Left ventricle myocardium superior (tissue), 1 donor: ENCODE results near the gene OCA2. TPM values are rescaled to one million over a fixed set of nuclear protein-coding genes. Genes with fewer than 3 reads are reported as not detected.
"Not testable (repeated sequence)": the region's sequence is repeated elsewhere in the genome, so short reads cannot be mapped to it uniquely, and the experiment has no call there.

ENCODE experiments used
- ATAC-seq: fragments of 200-7000 bp; cut with Tn5 transposase; one replicate; pipeline ENCODE4 v1.9.1; 2020; ENCODE audit warnings: mild to moderate bottlenecking, moderate library complexity
- DNase-seq: peaks from one replicate; pipeline ENCODE4 v3.0.0-alpha.2; 2020
- intact Hi-C: fragments of 100-400 bp; cut with micrococcal nuclease; formaldehyde crosslinking; loops from one replicate; pipeline ENCODE4 v1.11.0; 2022
- total RNA-seq: library from RNA; stranded (reverse); fragmentation: NEBNext Ultra II Directional; extraction: Animal tissue kit (Norgen Biotek cat#: 25700); gene quantifications from one replicate; pipeline ENCODE4 v1.2.1, GENCODE V29; 2021
- donor health status: DM: no; HTN: yes; CAD: no; lungs with severe emphysema.

The OCA2 gene
- total RNA-seq, 1 donor from 2014 or later, result 0.15 TPM

DNA sequence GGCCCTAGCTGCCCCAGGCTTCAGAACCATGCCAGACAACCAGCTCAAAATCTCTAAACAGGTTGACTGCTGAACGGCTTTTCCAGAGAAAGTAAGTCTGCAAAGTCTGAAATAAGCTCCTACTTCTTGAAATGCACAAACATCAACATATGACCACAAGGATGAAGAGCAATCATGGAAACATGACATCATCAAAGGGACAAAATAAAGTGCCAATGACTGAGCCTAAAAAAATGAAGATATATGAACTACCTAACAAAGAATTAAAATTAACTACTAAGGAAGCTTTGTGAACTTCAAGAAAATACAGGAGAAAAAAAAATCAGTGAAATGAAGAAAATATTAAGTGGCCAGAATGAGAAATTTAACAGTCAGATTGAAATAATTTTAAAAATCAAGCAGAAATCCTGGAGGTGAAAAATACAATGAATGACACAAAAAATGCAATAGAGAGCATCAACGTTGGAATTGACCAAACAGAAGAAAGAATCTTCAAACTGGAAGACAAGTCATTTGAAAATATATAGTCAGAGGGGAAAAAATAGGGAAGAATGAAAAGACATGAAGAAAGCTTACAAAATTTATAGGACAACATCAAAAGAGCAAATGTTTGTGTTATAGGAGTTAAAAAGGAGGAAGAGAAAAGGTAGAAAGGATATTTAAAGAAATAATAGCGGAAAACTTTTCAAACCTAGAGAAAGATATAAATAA is 364.2 kb downstream of the OCA2 start:
- intact Hi-C loops, result no loop called here
- no peak for ATAC-seq

GRCh38 chr15:27731776-27732175 is 367.3 kb downstream of the OCA2 start:
- ATAC-seq, result no peak
- intact Hi-C loops, result no loop called here
- no peak for DNase-seq

More for the DNA sequence above, 364.2 kb downstream of the OCA2 start:
- no peak for DNase-seq

- intact Hi-C loops, result no loop called here
- DNase-seq, result no peak
- no peak for ATAC-seq
Observed at GRCh38 chr15:27730868-27731267, 368.2 kb downstream of the OCA2 start.

- ATAC-seq, result no peak
- no peak for DNase-seq
- intact Hi-C loops, result no loop called here
Observed at GRCh38 chr15:27725731-27726130, 373.4 kb downstream of the OCA2 start.

- DNase-seq (no peak), ATAC-seq (no peak)
- intact Hi-C loops, result no loop called here
Observed at GRCh38 chr15:27723821-27724220, 375.3 kb downstream of the OCA2 start.

GRCh38 chr15:27722102-27722501 is 377.0 kb downstream of the OCA2 start:
- intact Hi-C loops, result no loop called here
- no peak for ATAC-seq
- DNase-seq, result no peak

GRCh38 chr15:27714675-27715074 is 384.4 kb downstream of the OCA2 start:
- intact Hi-C loops, result loop anchor here (10.0 kb wide), 1 partner anchor 730 kb away; no protein-coding TSS in a partner anchor
- DNase-seq (no peak), ATAC-seq (no peak)

DNA sequence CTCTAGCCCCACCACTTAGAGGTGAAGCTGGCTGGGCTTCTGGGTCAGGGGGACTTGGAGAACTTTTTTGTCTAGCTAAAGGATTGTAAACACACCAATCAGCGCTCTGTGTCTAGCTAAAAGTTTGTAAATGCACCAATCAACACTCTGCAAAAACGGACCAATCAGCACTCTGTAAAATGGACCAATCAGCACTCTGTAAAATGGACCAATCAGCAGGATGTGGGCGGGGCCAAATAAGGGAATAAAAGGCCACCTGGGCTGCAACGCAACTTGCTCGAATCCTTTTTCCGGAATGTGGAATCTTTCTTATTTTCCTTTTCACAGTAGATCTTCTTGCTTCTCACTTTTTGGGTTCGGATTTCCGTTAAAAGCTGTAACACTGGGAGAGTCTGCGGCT is 385.3 kb downstream of the OCA2 start:
- ATAC-seq, DNase-seq: not testable (repeated sequence)
- intact Hi-C loops, result loop anchor here (10.0 kb wide), 1 partner anchor 729 kb away; no protein-coding TSS in a partner anchor

DNA sequence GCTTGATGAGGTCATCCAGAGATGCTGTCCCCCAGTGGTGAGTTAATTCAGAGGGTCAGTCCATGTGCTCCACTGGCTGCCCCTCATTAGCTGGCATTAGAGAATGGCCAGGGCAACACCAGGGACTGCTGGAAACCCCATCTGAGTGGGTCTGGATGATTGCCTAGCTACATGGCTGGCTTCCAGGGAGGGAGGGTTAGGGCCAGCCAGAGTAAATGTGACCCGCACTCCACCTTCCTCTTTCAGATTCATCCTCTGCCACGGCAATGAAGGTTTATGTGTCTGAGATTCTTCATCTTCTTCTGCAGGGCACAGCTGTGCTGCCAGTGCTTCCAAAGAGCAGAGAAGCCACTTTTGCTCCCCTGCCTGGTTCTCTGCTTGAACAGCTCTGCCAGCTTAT is 391.9 kb downstream of the OCA2 start:
- DNase-seq, result no peak
- intact Hi-C loops, result no loop called here
- ATAC-seq, result no peak

DNA sequence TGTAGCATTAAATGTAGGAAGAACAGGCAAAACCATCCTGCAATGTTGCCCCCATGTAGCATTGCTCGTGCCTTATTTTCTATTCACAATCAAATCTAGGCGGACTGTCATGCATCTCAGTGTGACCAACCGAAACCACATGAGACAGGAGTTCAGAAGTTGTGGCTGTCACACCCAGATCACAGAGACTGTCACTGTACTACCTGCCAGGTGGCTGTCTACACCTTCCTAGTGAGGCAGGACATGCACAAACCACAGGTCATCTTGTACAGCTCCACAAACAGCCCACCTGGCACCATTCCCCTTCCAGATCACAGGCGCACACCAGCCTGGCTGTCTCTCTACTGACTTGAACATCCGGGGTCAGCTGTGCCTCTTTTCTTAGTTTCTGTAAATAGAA is 392.8 kb downstream of the OCA2 start:
- no peak for ATAC-seq
- DNase-seq, result no peak
- intact Hi-C loops, result no loop called here

- no peak for ATAC-seq
- DNase-seq, result no peak
- intact Hi-C loops, result no loop called here
Observed at GRCh38 chr15:27705056-27705455, 394.1 kb downstream of the OCA2 start.

Other genes with a start within 250 kb of the OCA2 start
- gene HERC2, start 222.9 kb upstream of the OCA2 start, total RNA-seq, result 44.3 TPM